Measurements from ENCODE around the gene MYO1E. TPM values are rescaled to one million over a fixed set of nuclear protein-coding genes. Genes with fewer than 3 reads are reported as not detected.
"Not testable (repeated sequence)": the region's sequence is repeated elsewhere in the genome, so short reads cannot be mapped to it uniquely, and the experiment has no call there.

The MYO1E gene
- total RNA-seq, 1 donor = 19.9 TPM

- peak in 1 of 3 donors; percentile 48 for DNase-seq (ENCODE audit: low read depth in 2 of 3, low spot score in 2 of 3)
Observed at GRCh38 chr15:59353994-59354416, 18.7 kb downstream of the MYO1E start.

GRCh38 chr15:59352683-59353082 is 20.0 kb downstream of the MYO1E start:
- DNase-seq (ENCODE audit: low read depth in 2 of 3, low spot score in 2 of 3) = no peak

DNA sequence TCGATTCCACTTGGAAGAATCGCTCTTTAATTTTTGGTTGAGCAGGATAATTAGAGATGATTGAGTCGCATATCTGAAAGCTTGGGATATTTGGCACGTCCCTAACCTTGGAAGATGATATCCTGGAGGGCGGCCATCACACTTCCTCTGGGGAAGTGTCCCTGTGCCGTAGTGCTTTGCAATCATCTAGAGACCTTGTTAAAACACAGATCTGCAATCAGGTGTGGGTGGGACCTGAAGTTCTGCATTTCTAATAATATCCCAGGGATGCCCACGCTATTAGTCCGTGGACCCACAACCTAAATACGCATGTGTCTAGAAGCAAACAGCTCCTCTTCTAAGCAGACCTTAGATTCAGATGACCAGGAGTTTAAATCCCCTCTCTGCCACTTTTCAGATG is 20.5 kb downstream of the MYO1E start:
- no peak for DNase-seq (ENCODE audit: low read depth in 2 of 3, low spot score in 2 of 3)

- no peak for DNase-seq (ENCODE audit: low read depth in 2 of 3, low spot score in 2 of 3)
Observed at GRCh38 chr15:59350421-59350732, 22.3 kb downstream of the MYO1E start.

DNA sequence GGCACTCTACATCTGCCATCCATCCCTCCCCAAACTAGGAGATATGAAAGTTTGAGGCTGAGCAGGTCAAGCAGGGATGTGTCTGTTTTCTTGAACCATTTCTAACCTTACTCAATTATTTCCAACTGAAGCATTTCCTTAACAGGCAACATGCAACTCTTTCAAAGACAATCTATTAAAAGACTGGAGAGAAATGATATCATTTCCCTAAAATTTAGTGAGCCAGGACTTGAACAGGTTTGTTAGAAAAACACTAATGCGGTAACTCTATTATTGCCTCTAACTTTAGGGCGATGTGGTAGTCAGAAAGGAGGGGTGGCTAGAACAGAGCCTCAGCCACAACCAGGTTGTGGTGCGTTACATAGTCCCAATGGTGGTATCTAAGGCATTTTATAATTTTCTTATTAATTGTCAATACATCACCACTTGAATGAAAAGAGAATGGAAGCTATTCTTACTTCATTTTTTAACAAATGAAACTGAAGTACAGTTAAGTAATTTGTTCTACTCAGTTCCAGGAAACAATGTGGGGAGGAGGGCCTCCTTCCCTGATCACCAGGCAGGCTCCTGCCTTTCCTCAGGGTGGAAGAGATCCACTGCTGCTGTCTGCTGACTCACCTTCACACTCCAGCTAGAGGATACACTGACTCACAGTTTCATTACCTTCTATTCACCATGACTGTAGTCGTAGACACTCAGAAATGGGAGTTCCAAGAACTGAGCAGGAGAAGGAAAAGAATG is 22.8 kb downstream of the MYO1E start:
- DNase-seq (ENCODE audit: low read depth in 2 of 3, low spot score in 2 of 3) = peak in 1 of 3 donors; percentile 55

DNA sequence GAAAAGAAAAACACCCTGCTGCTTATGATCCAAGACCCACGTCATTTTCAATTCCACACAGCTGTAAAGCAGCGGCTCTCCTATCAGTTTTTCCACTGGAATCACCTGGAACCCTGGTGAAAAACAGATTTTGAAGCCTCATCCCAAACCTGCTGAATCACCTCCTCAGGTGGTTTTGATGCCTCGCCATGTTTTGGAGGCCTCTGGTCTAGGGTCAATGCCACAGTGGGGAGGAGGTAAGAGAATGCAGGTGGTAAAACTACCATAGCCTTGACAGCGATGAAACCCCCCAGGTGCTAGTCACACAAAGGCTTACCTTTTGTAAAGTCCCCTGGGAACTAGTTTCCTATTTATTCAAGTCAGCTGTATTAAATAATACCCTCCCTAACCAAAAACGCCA is 24.8 kb downstream of the MYO1E start:
- DNase-seq (ENCODE audit: low read depth in 2 of 3, low spot score in 2 of 3) = no peak

- DNase-seq (ENCODE audit: low read depth in 2 of 3, low spot score in 2 of 3) = no peak
Observed at GRCh38 chr15:59346951-59347350, 25.7 kb downstream of the MYO1E start.

- no peak for DNase-seq (ENCODE audit: low read depth in 2 of 3, low spot score in 2 of 3)
Observed at GRCh38 chr15:59345326-59345725, 27.3 kb downstream of the MYO1E start.

- no peak for DNase-seq (ENCODE audit: low read depth in 2 of 3, low spot score in 2 of 3)
Observed at GRCh38 chr15:59344311-59344710, 28.4 kb downstream of the MYO1E start.

DNA sequence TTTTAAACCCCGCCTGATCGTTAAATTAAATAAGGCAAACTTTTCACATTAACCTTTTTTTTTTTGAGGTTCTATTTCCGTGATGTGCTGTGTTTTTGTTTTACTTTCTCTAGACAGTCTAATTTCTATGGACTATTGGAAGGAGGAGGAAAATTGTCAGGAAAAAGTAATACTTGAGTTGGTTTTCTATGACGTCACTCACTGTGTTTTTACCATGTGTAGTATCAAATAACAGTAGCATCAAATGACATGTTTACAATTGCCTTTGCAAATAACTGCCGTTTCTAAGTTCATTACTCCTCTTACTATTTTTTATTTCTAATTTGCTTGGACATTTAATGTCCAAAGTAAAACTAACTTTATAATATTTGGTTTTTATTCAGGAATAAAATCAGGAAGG is 32.3 kb downstream of the MYO1E start:
- DNase-seq (ENCODE audit: low read depth in 2 of 3, low spot score in 2 of 3) = no peak

DNA sequence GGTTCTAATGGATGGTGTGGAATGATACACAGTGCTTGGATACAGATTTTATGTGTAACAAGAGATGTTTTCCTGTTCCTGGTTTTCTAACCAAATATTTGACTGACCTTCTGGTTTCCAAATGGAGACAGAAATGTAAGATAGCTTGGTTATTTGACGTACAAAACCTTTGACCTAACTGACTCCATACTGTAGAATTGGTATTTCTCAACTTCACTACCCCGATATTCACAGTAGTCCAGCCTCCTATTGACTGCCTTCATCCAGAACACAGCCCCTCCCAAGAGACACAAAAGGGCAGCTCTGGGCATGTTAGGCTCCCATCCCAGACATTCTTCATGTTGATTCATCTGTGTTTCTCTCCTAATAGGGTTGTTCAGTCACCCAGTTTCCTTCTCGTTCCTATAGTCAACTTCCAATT is 33.4 kb downstream of the MYO1E start:
- no peak for DNase-seq (ENCODE audit: low read depth in 2 of 3, low spot score in 2 of 3)

GRCh38 chr15:59338414-59338813 is 34.3 kb downstream of the MYO1E start:
- no peak for DNase-seq (ENCODE audit: low read depth in 2 of 3, low spot score in 2 of 3)

GRCh38 chr15:59336725-59337124 is 35.9 kb downstream of the MYO1E start:
- DNase-seq (ENCODE audit: low read depth in 2 of 3, low spot score in 2 of 3) = not testable (repeated sequence)

DNA sequence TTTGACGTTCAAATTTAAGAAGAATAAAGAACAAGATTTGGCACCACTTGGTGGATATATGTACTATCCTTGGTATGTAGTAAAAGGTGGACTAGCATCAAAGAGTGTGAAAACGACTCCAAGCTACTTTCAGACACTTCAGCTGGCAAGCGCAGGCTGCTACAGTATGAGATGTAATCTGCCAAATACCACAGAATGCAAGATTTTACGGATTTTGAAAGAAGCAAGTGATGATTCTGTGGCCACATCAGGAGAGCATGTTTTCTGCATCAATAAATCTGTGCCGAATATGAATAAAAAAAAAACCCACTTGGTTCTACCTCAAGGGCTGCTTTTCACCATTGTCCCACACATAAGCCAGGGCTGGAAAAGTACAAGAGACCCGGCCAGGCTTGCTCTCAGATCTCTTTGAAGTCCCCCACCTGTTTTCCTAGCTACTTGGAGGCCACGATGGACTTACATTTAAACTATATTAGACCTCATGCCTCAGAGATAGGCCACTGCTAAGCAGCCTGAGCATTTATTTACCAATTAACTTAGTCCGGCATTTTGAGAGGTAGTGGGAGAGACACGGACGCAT is 37.4 kb downstream of the MYO1E start:
- DNase-seq (ENCODE audit: low read depth in 2 of 3, low spot score in 2 of 3) = no peak

GRCh38 chr15:59334076-59334415 is 38.6 kb downstream of the MYO1E start:
- no peak for DNase-seq (ENCODE audit: low read depth in 2 of 3, low spot score in 2 of 3)

- no peak for DNase-seq (ENCODE audit: low read depth in 2 of 3, low spot score in 2 of 3)
Observed at GRCh38 chr15:59333401-59334075, 39.1 kb downstream of the MYO1E start.

DNA sequence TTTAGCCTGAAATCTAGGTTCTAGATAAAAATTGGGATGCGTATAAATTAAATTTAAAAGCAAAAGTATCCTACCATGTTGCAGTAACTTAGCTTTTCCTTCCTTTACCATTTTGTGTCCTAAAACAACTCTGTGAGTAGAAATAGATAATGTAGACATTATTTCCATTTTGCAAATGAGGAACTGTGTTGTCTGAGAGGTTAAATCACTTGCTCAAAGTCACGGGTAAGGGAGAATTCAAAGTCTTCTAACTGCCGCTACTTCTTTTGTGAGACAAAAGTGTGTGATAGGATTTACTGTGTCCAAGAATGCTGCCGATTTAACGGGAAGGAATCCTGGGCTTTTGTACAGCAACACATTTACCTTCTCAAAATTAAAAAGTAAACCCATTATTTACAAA is 40.7 kb downstream of the MYO1E start:
- DNase-seq (ENCODE audit: low read depth in 2 of 3, low spot score in 2 of 3) = no peak

DNA sequence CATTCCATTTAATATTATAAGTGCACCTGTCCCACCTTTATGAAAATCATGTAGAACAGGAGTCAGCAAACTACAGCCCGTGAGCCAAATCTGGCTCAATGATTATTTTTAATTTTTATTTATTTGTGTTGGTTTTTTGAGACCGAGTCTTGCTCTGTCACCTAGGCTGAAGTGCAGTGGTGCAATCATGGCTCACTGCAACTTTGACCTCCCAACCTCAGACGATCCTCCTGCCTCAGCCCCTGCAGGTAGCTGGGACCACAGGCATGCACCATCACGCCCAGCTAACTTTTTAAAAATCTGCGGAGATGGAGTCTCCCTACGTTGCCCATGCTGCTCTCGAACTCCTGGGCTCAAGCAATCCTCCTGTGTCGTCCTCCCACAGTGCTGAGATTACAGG is 42.0 kb downstream of the MYO1E start:
- DNase-seq (ENCODE audit: low read depth in 2 of 3, low spot score in 2 of 3) = no peak

- DNase-seq (ENCODE audit: low read depth in 2 of 3, low spot score in 2 of 3) = no peak
Observed at GRCh38 chr15:59329570-59330350, 42.9 kb downstream of the MYO1E start.

GRCh38 chr15:59329091-59329490 is 43.6 kb downstream of the MYO1E start:
- no peak for DNase-seq (ENCODE audit: low read depth in 2 of 3, low spot score in 2 of 3)

DNA sequence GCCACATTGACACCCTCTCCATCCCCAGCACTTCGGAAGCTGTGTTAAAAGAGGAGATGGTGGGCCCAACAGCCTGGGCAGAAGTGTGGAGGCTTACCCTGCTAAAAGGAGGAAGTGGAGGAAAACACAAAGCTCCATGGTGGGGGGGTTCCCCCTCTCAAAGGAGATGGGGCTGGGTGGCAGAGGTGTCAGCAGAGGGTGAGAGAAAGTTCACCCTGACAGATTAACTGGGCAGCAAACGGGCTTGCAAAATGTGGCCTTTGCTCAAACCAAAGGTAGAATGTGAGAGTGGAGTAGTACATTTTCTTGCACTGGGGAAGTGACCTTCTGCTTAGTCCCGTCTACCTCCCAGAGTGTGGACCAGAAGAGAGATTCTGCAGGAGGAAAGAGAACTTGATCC is 44.7 kb downstream of the MYO1E start:
- peak in 2 of 3 donors; percentile 24 to 61 for DNase-seq (ENCODE audit: low read depth in 2 of 3, low spot score in 2 of 3)

Data from hematopoietic multipotent progenitor cell (in vitro differentiated cells).